Measurements from ENCODE around the gene RAB4A. TPM values are rescaled to one million over a fixed set of nuclear protein-coding genes. Genes with fewer than 3 reads are reported as not detected.

RAB4A gene
- total RNA-seq, 2 donors from 2014 or later: 80.9 to 103 TPM

- Histone ChIP-seq H3K4me1 (peaks cover 5% of the 10 kb centered on the region), H3K9me3 (no peaks in the 10 kb centered on the region), H3K4me3 (no peak overlapping the region), H3K27me3 (no peaks in the 10 kb centered on the region), H3K9ac (ENCODE audit: low read depth in 2 of 2, low read length in 2 of 2) (peak overlapping the region in 1 of 2 donors; percentile 42), H3K27ac (no peak overlapping the region), H3K36me3 (no peaks in the 10 kb centered on the region)
- no peak for TF ChIP-seq CTCF (IDR thresholded peaks at IDR 0.05)
- DNase-seq: no peak
- intact Hi-C loops (cut with DNase I): no loop called here
These were observed 40.6 kb upstream of the RAB4A start for GRCh38 chr1:229230140-229230892.

GRCh38 chr1:229230893-229231753 lies 39.8 kb upstream of the RAB4A start:
- H3K27ac ChIP-seq: no peak overlapping the region
- H3K9ac ChIP-seq (ENCODE audit: low read depth in 2 of 2, low read length in 2 of 2): no peak overlapping the region

GRCh38 chr1:229231754-229232119 lies 39.2 kb upstream of the RAB4A start:
- Histone ChIP-seq H3K36me3 (no peaks in the 10 kb centered on the region), H3K9me3 (no peaks in the 10 kb centered on the region), H3K4me3 (no peak overlapping the region), H3K4me1 (peaks cover 5% of the 10 kb centered on the region), H3K27me3 (no peaks in the 10 kb centered on the region), H3K27ac (no peak overlapping the region), H3K9ac (ENCODE audit: low read depth in 2 of 2, low read length in 2 of 2) (no peak overlapping the region)
- intact Hi-C loops (cut with DNase I): no loop called here
- DNase-seq: no peak
- TF ChIP-seq CTCF (IDR thresholded peaks at IDR 0.05): no peak

More at GRCh38 chr1:229230893-229231753, 39.8 kb upstream of the RAB4A start:
- DNase-seq: no peak
- Histone ChIP-seq H3K27me3 (no peaks in the 10 kb centered on the region), H3K9me3 (no peaks in the 10 kb centered on the region), H3K36me3 (no peaks in the 10 kb centered on the region), H3K4me3 (no peak overlapping the region), H3K4me1 (peaks cover 5% of the 10 kb centered on the region)
- TF ChIP-seq CTCF (IDR thresholded peaks at IDR 0.05): no peak
- intact Hi-C loops (cut with DNase I): no loop called here

- intact Hi-C loops (cut with DNase I): no loop called here
- no peaks in the 10 kb centered on the region for H3K36me3 ChIP-seq
- no peak overlapping the region for H3K4me3 ChIP-seq
- H3K27ac ChIP-seq: no peak overlapping the region
- H3K27me3 ChIP-seq: no peaks in the 10 kb centered on the region
- TF ChIP-seq CTCF (IDR thresholded peaks at IDR 0.05): no peak
- no peaks in the 10 kb centered on the region for H3K4me1 ChIP-seq
- H3K9me3 ChIP-seq: no peaks in the 10 kb centered on the region
- no peak overlapping the region for H3K9ac ChIP-seq (ENCODE audit: low read depth in 2 of 2, low read length in 2 of 2)
- DNase-seq: no peak
These were observed 35.9 kb upstream of the RAB4A start for GRCh38 chr1:229234870-229235472.

- Histone ChIP-seq H3K4me3 (no peak overlapping the region), H3K9me3 (no peaks in the 10 kb centered on the region), H3K27me3 (no peaks in the 10 kb centered on the region), H3K9ac (ENCODE audit: low read depth in 2 of 2, low read length in 2 of 2) (no peak overlapping the region), H3K4me1 (no peaks in the 10 kb centered on the region), H3K36me3 (no peaks in the 10 kb centered on the region), H3K27ac (no peak overlapping the region)
- TF ChIP-seq CTCF (IDR thresholded peaks at IDR 0.05): no peak
- no peak for DNase-seq
- intact Hi-C loops (cut with DNase I): no loop called here
These were observed 33.6 kb upstream of the RAB4A start for GRCh38 chr1:229237320-229237719.
